HepG2 (cell line): ENCODE measurements around the gene C2orf81. TPM values are rescaled to one million over a fixed set of nuclear protein-coding genes. Genes with fewer than 3 reads are reported as not detected.

Experiments
- ELK4 ChIP-seq: sonication (generic); formaldehyde crosslinking; IDR thresholded peaks from 2 replicates; pipeline ENCODE4 v1.9.0; 2021; ENCODE audit warnings: missing genetic modification reagents, borderline replicate concordance
- ETV6 ChIP-seq: sonication (generic); formaldehyde crosslinking; conservative IDR thresholded peaks from 2 replicates; pipeline ENCODE4 v1.4.0; 2020; ENCODE audit warnings: missing genetic modification reagents
- FIP1L1 ChIP-seq: fragments of 200-400 bp; formaldehyde crosslinking; IDR thresholded peaks from 2 replicates; pipeline ENCODE4 v1.6.1; 2018; ENCODE audit warnings: low read depth, mild to moderate bottlenecking, low read length, moderate library complexity, borderline replicate concordance; ENCODE audit not compliant: insufficient read depth
- HMGXB4 ChIP-seq, 2 experiments: sonication (generic) in 1 of 2; formaldehyde crosslinking in 1 of 2; IDR thresholded peaks; 2 replicates each; pipeline versions ENCODE4 v1.4.0 to v1.6.1; 2018 to 2020; ENCODE audit warnings: missing genetic modification reagents in 2 of 2, borderline replicate concordance in 1 of 2, low read depth in 1 of 2, mild to moderate bottlenecking in 1 of 2, missing biosample characterization in 1 of 2
- JUND ChIP-seq: sonication (generic); formaldehyde crosslinking; IDR thresholded peaks from 2 replicates; pipeline ENCODE4 v1.8.0; 2022; ENCODE audit warnings: mild to moderate bottlenecking, missing genetic modification reagents
- KLF6 ChIP-seq: IDR thresholded peaks from 2 replicates; pipeline ENCODE4 v1.8.0; 2016; ENCODE audit warnings: missing biosample characterization, missing genetic modification reagents
- NFAT5 ChIP-seq: sonication (generic); formaldehyde crosslinking; IDR thresholded peaks from 2 replicates; pipeline ENCODE4 v1.4.0; 2020; ENCODE audit warnings: missing genetic modification reagents
- PHF21A ChIP-seq: sonication (generic); formaldehyde crosslinking; IDR thresholded peaks from 2 replicates; pipeline ENCODE4 v1.5.0; 2020; ENCODE audit warnings: mild to moderate bottlenecking, missing genetic modification reagents
- RARG ChIP-seq: sonication (generic); formaldehyde crosslinking; IDR thresholded peaks from 2 replicates; pipeline ENCODE4 v1.4.0; 2020; ENCODE audit warnings: low read depth, mild to moderate bottlenecking, missing genetic modification reagents
- RFXANK ChIP-seq: IDR thresholded peaks from 2 replicates; pipeline ENCODE4 v1.6.1; 2016
- ZMYM4 ChIP-seq: sonication (generic); formaldehyde crosslinking; IDR thresholded peaks from 2 replicates; pipeline ENCODE4 v1.8.1; 2023; ENCODE audit warnings: mild to moderate bottlenecking, missing genetic modification reagents
- ZNF124 ChIP-seq: sonication (generic); formaldehyde crosslinking; IDR thresholded peaks from 2 replicates; pipeline ENCODE4 v1.4.0; 2020; ENCODE audit warnings: missing genetic modification reagents
- ZNF280D ChIP-seq: sonication (generic); formaldehyde crosslinking; IDR thresholded peaks from 2 replicates; pipeline ENCODE4 v1.5.1; 2020; ENCODE audit warnings: mild to moderate bottlenecking, missing genetic modification reagents
- ZNF34 ChIP-seq: sonication (generic); formaldehyde crosslinking; IDR thresholded peaks from 2 replicates; pipeline ENCODE4 v1.4.0; 2020; ENCODE audit warnings: mild to moderate bottlenecking, missing genetic modification reagents, borderline replicate concordance
- ZNF562 ChIP-seq: sonication (generic); formaldehyde crosslinking; IDR thresholded peaks from 2 replicates; pipeline ENCODE4 v1.8.0; 2022; ENCODE audit warnings: missing genetic modification reagents, borderline replicate concordance
- ZNF766 ChIP-seq: sonication (generic); formaldehyde crosslinking; IDR thresholded peaks from 2 replicates; pipeline ENCODE4 v1.5.0; 2020; ENCODE audit warnings: missing genetic modification reagents, borderline replicate concordance
- ZSCAN25 ChIP-seq: sonication (generic); formaldehyde crosslinking; IDR thresholded peaks from 2 replicates; pipeline ENCODE4 v1.8.0; 2022; ENCODE audit warnings: mild to moderate bottlenecking, missing genetic modification reagents
- polyA plus RNA-seq, 8 experiments: library from polyadenylated mRNA; depleted of rRNA in 3 of 8; stranded (reverse) in 7 of 8; unstranded in 1 of 8; fragments of >200 nt; fragmentation: Illumina TruSeq in 4 of 8; extraction: Trizol in 4 of 8; gene quantifications; 2 replicates each; pipeline versions ENCODE4 v1.2.1 to v1.2.3, GENCODE V29; 2011 to 2016; ENCODE audit warnings: low read depth in 4 of 8, missing spikeins in 1 of 8, mixed read lengths in 1 of 8; ENCODE audit not compliant: insufficient read depth in 1 of 8
- total RNA-seq, 5 experiments: library from RNA; depleted of rRNA; stranded (reverse); fragments of >200 nt; fragmentation: Illumina TruSeq; extraction: Trizol; gene quantifications; 2 replicates each; pipeline ENCODE4 v1.2.3, GENCODE V29; 2016; ENCODE audit warnings: low read depth in 1 of 5

Gene C2orf81
- total and polyA plus RNA-seq, 2 of the 13 experiments (the other 11 are each of a cell fraction or from before 2014, with no cell fraction given), result 0.15 to 0.17 TPM

GRCh38 chr2:74440378-74441169 lies 19.2 kb upstream of the C2orf81 start (continued):
- TF ChIP-seq ZNF34 (CRISPR knock-in tag) (peak; percentile 80; the same call in 1 of the 2 replicates), ZSCAN25 (CRISPR knock-in tag) (peak; percentile 85), KLF6 (CRISPR knock-in tag) (peak; percentile 82; the same call in 1 of the 2 replicates), ZNF280D (peak; percentile 87), RARG (CRISPR knock-in tag) (peak; percentile 74; the same call in 1 of the 2 replicates), PHF21A (peak; percentile 95), ZNF562 (CRISPR knock-in tag) (no peak), NFAT5 (CRISPR knock-in tag) (peak; percentile 60; the same call in 1 of the 2 replicates), ZMYM4 (CRISPR knock-in tag) (peak; percentile 77), HMGXB4 (CRISPR knock-in tag; IDR thresholded peaks at IDR 0.05; ENCODE audit: borderline replicate concordance in 1 of 2, low read depth in 1 of 2) (peak; percentile 88 to 97), ETV6 (CRISPR knock-in tag) (peak; percentile 69), RFXANK (CRISPR knock-in tag) (peak; percentile 56; the same call in 1 of the 2 replicates), ZNF124 (CRISPR knock-in tag) (no peak), ELK4 (no peak), JUND (peak; percentile 76; the same call in 1 of the 2 replicates), ZNF766 (CRISPR knock-in tag) (peak; percentile 53; the same call in 1 of the 2 replicates), FIP1L1 (no peak)
